Activated CD4-positive, alpha-beta T cell treated with anti-CD3 and anti-CD28 coated beads for 48 hours (primary cell): Measurements from ENCODE around the gene SLC12A9.
"Not testable (repeated sequence)": the region's sequence is repeated elsewhere in the genome, so short reads cannot be mapped to it uniquely, and the experiment has no call there.

Experiments used
- DNase-seq: peaks from one replicate; pipeline ENCODE4 v3.0.0-alpha.2; 2020

Gene SLC12A9, protein sequence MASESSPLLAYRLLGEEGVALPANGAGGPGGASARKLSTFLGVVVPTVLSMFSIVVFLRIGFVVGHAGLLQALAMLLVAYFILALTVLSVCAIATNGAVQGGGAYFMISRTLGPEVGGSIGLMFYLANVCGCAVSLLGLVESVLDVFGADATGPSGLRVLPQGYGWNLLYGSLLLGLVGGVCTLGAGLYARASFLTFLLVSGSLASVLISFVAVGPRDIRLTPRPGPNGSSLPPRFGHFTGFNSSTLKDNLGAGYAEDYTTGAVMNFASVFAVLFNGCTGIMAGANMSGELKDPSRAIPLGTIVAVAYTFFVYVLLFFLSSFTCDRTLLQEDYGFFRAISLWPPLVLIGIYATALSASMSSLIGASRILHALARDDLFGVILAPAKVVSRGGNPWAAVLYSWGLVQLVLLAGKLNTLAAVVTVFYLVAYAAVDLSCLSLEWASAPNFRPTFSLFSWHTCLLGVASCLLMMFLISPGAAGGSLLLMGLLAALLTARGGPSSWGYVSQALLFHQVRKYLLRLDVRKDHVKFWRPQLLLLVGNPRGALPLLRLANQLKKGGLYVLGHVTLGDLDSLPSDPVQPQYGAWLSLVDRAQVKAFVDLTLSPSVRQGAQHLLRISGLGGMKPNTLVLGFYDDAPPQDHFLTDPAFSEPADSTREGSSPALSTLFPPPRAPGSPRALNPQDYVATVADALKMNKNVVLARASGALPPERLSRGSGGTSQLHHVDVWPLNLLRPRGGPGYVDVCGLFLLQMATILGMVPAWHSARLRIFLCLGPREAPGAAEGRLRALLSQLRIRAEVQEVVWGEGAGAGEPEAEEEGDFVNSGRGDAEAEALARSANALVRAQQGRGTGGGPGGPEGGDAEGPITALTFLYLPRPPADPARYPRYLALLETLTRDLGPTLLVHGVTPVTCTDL

DNA sequence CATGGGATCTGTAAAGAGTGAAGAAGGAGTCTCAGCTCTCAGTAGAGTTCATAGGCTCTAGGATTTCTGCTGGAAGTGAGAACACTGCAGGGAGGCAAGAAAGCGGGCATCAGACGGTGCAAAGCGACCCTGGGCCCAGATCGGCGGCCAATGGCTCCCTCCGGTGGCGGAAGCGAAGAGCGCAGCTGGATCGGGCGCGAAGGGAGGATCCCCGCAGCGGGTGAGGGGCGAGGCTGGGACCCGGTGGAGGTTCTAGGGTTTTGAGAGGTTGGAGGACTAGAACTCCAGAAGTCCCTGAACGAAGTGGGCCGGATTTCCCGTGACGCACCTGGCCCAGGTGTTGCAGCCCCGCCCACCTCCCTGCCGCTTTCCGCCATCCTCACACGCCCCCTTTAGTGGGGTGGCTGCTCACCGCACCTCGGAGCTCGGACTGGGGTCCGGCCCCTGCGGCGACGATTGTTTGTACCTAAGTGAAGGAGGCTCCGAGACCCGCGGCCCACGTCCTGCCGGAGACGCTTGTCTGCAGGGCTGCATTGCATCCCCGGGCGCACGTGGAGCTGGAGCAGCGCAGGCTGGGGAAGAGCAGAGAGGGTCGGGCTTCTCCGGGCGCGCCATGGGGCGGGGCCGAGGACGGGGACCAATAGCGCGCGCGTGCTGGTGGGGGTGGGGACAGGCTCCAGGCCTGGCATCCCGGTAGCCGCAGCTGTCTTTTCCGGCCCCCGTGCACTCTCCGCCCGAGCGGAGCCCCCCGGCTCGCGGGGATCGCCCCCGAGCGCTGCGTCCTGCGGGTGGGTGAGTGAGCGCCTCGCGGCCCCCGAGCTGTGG, at the start of gene SLC12A9:
Gene SLC12A9 (plus strand): TSS at position 666 of the 825 bp plus-strand sequence. CDS start 1,485 bp downstream, outside the sequence.
- peak; percentile 91 for DNase-seq

DNA sequence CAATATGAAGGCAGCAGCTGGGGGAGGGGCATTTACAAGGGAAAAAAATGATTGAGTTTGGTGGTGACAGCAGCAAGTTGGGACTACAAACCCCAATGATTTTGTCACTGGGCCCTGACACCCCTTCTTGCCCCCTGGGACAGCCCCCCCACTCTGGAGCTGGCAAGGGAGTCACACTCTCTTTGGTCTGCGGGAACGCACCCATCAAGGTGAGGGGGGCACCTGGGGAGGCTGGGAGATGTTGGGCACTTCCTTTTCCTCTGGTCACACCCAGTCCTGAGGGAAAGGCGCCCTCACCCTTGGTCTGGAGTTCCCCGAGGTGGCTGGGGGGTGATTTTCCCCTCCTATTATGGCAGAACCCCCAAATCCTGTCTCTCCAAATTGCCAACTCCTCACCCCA, 49.6 kb upstream of the SLC12A9 start:
- no peak for DNase-seq

DNA sequence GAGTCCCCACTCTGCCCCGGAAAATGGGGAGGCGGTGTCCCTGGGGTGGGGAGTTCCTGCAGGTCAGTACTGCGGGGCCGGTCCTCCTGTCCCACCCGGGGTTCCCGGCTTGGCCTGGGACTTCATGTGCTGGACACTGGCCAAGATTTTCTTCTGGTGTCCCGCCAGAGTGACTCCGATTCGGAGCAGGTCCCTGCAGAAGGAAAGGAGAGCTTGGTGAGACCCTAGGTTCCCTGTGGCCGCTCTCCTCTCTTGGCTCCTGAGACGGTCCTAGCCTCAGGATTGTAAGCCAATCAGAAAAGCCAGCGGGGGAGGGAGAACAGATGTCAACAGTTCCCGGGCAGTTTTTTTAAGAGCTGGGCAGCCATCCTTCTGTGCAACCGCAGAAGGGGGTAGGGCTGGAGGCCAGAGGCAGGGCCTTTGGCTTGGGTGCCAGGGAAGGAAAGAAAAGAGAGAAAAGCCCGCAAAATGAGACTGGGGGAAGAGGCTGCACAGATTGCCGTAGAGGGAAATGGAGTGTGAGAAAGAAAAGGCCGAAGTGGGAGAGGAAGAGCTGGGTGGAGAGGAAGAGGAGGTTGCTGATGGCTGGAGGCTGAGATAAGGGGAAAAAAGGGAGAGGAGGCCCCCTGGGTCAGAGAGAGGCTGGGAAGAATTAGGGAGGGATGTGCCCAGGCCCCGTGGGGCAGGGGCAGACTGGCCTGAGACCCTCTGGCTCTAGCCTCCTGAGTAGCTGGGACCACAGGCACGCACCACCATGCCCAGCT, 48.9 kb upstream of the SLC12A9 start:
- peak; percentile 65 for DNase-seq

DNA sequence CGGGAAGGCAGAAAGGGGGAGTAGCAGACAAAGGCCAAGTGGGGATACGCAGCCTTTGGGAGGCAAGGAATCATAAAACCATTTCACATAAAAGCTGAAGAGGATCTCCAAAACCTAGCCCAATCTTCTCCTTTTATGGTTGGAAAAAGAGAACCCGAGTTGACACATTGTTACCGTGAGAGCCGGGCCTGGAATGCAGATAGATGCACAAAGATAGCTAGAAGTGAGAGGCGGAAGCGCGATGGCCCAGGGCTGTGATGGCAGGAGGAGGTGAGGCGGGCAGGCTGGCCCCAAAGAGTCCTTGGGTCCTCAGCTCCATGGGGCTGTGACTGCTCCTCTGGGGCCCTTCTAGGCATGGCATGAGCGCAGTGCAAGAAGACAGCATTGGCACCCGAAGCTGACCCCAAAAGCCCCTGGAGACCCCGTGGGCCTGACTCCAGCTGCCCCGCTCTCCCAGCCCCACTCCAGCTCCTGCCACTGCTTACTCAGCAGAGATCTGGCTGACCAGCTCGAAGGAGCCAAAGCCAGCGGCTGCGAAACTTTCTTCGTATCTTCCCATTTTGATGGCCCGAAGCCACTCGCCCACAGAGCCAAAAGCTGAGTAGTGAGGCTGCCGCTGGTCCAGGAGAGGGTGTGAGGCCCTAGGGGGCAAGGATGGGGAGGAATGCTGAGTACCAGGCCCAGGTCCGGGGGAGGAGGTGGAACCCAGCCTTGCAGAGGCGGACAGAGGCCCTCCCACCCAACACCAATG, 47.7 kb upstream of the SLC12A9 start:
- no peak for DNase-seq

DNA sequence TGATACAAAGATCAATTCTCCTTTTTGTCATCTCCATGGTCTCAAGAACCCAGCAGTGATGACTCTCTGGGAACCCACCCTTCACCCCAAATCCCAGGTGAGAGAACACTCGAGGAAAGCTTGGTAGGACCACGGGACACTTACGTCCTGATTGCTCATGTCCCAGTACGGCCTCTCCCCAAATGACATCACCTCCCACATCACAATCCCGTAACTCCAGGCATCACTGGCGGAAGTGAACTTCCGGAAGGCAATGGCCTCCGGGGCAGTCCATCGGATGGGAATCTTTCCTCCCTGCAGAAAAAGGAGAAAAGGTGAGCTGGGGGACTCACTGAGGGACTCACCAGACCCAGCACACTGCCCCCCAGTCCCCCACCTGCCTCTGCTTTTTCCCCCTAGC, 46.2 kb upstream of the SLC12A9 start:
- no peak for DNase-seq

DNA sequence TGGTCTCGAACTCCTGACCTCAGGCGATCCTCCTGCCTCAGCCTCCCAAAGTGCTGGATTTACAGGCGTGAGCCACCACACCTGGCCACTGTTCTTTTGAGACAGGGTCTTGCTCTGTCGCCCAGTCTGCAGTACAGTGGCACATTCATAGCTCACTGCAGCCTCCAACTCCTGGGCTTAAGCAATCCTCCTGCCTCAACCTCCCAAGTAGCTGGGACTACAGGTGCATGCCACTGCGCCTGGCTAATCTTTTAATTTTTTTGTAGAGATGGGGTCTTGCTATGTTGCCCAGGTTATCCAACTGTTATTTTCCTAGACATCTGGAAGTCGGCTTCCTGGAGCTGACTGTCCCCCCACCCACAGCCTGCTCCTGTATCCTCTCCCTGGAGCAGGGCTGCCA, 45.6 kb upstream of the SLC12A9 start:
- DNase-seq: not testable (repeated sequence)

DNA sequence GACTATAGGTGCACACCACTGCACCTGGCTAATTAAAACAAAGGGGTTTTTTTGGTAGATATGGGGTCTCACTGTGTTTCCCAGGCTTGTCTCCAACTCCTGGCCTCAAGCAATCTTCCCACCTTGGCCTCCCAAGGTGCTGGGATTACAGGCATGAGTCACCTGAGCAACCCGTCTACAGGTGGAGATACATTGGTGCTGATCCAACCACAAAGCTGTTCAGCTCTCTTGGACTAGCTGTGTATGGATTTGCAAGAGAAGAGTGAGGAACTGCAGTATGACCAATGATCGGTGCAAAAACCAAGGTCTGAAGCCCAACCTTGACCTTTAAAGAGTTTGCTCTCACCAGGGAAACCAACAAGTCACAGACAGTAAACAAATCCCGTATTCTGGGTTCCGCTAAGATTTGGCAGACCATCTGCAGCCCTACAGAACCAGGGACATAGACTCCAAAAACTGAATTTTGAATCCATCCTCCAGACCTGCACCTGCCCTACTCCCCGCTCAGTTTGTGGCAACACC, 44.1 kb upstream of the SLC12A9 start:
- no peak for DNase-seq

DNA sequence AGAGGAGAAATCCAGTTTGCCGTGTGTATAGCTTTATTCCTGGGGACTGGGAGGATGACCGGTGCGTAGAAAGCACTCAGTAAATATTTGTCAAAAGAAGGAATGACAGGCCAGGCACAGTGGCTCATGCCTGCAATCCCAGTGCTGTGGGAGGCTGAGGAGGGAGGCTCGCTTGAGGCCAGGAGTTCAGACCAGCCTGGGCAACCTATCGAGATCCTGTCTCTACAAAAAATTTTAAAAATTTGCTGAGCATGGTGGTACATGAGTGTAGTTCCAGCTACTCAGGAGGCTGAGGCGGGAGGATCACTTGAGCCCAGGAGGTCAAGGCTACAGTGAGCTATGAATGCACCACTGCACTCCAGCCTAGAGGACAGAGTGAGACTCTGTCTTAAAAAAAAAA, 41.0 kb upstream of the SLC12A9 start:
- DNase-seq: no peak

DNA sequence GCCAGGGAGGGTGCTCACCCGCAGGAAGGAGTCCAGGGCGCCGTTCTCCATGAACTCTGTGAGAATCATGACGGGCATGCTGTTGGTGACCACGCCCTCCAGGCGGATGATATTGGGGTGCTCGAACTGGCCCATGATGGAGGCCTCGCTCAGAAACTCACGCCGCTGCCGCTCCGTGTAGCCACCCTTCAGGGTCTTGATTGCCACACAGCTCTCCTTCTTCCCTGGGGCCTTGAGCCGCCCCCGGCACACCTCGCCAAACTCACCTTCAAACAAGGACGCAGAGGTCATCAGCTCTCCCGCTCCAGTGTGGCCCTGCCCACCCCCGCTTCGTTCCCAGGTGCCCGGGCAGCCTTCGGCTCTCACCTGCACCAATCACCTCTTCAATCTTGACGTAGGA, 39.8 kb upstream of the SLC12A9 start:
- no peak for DNase-seq

DNA sequence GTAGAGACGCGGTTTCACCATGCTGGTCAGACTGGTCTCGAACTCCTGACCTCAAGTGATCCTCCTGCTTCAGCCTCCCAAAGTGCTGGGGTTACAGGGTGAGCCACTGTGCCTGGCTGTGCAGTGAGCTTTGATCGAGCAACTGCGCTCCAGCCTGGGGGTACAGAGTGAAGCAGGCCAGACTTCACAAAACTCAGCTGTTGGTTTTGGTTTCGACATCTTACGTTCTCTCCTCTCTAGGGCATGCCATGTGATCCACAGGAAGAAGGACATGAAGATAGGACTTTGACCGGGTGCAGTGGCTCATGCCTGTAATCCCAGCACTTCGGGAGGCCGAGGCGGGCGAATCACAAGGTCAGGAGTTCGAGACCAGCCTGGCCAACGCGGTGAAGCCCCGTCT, 36.0 kb upstream of the SLC12A9 start:
- DNase-seq: not testable (repeated sequence)

DNA sequence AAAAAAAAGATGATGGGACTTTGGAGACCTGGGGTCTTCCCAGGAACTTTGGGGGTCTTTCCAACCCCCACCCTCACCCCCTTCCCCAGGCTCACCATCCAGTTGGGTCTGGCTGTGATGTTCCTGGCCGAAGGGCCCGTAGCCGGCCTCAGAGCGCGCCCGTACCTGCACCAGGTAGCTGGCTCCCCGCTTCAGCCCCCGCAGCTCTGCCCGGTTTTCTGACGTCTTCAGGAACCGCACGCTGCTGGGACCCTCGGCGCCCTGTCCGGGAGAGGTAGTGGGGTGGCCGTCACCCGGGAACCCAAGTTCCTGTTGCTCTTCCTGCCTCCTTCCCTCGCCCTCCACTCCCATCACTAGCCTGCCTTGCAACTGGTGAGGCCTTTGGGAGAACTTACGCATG, 35.4 kb upstream of the SLC12A9 start:
- DNase-seq: no peak

DNA sequence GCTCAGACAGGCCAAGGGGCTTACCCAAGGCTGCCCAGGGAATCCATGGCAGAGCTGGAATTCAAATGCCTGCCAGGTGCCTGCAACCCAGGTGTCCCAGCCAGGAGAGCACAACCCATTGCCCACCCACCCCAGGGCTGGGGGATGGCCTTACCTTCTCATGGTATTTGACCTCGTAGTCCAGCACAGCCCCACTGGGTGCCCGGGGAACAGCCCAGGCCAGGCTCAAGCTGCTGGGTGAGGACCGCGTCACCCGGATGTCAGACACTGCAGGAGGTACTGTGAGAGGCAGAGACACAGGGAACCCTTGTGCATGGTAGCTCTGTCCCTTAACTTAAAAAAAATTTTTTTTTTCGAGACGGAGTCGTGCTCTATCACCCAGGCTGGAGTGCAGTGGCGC, 34.1 kb upstream of the SLC12A9 start:
- no peak for DNase-seq

DNA sequence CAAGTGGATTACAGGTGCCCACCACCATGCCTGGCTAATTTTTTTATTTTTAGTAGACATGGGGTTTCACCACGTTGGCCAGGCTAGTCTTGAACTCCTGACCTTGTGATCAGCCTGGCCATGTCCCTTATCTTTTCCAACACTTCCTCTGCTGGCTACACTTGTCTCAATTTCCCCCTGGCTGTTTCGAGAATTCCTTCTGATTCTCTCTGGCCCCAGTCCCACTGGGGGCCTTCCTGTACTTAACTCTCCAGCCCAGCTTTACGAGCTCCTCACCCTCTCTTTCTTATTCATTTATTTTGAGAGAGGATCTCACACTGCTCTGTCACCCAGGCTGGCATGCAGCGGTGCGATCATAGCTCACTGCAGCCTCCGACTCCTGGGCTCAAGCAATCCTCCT, 33.7 kb upstream of the SLC12A9 start:
- DNase-seq: no peak

DNA sequence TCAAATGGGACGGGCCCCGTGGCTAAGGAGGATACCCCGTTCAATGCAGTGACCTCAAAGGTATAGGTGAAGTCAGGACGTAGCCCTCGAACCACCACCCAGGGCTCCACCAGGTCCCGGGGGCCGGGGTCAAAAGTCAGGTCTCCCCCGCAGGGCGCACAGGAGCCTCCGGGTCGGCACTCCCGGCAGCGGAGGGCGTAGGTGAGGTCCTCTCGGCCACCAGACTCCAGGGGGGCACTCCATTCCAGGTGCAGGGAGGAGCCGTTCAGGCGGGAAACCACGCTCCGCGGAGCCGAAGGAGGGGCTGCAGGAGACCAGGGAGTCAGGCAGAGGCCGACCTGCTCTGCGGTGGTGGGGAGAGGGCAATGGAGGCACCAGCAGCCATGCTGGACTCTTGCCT, 32.9 kb upstream of the SLC12A9 start:
- no peak for DNase-seq

DNA sequence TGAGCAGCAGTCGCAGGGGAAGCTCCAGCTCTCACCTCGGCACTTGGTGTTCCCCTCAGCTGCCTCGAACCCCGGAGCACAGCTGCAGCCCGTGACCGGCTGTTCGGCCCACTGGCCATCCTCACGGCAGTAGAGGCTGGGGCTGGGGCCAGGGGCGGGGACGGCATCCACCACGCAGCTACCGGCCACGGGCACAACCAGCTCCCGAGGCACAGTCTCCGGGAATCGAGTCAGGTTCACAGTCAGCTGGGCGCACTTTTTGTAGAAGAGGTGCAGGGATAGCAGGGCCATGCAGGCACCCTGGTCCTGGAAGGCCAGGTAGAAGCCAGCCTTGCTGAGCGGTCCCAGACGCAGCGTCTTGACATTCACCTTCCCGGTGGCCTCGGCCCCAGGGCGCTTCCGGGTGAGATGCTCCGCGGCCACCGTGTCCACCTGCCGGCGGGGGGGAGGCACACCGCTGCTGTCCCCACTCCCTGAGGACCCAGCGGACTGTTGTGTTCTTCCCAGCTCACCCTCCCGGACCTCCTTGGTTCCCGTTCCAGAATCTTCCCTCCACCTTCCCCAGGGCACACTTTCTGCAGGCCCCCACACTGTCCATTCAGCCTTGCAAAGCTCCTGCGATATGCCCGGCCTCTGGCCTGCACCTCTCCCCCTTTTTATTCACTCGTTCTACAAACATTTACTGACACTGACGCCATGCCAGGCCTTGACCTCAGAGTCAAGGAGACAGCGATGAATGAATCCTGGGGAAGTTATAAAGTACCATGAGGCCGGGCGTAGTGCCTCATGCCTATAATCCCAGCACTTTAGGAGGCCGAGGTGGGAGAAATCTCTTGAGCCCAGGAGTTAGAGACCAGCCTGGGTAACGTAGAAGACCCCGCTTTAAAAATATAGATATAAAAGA, 30.0 kb upstream of the SLC12A9 start:
- no peak for DNase-seq

DNA sequence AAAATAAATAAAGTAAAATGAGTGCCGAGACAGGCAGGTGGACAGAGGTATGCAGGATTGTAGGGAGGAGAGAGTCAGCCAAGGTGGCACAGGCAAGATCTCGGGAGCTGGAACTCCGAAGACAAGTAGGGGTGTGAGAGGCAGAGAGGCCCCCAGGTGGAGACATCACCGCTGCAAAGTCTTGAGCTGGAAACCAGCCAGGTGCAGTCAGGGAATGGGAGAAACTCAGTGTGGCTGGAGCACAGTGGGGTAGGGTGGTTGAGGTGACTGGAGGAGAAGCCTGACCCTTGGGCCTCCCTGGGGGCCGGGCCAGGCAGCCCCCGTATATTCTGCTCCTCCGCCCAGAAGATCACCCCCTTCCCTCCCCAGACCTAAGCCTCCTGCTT, 29.4 kb upstream of the SLC12A9 start:
- no peak for DNase-seq

DNA sequence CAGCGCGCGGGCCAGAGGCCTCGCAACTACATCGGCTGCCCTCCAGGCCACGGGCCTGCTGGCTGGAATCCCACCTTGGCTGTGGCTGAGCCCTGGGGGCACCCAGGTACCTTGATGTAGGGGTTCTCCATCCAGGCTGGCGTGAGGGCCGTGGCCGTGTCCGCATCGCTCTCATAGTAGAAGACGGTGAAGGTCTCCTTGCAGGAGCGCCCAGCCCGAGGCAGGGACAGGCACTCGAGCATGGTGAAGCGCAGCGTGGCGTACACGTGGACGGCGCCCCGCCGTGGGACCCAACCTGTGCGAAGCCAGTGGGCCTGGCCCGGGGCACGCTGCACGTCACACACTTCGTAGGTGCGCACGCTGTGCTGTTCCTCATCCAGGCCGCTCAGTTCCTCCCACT, 29.0 kb upstream of the SLC12A9 start:
- no peak for DNase-seq

DNA sequence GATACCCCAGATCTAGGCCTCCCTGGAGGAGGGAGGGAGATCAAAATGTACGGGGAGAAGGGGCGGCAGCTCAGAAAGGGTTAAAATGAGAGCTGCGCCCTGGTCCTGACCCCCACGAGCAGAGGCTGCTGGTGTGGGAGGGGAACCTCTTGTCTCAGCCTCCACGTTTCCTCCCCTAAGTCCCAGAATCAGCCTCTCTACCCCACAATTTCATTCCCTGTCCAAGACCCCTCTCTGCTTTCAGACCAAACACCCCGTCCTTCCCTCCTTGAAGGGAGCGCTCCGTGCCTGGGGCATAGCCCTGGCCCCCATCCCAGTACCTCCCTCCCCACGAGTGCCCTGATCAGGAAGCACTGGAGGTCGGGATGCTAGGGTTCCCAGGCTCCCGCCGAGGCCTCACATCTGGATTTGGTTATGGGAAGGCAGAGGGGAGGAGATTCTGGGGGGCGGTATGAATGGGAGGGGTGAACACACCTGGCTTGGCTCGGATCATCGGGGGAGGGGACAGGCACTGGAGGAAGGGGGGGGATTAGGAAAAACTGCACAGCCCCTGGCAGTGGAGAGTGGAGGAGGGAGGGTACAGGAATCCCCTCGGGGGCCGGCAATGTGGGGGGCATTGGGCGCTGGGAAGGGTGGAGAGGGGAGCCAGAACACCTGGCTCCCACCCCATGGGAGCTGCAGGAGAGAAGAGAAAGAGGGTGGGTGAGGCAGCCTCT, 27.9 kb upstream of the SLC12A9 start:
- no peak for DNase-seq

DNA sequence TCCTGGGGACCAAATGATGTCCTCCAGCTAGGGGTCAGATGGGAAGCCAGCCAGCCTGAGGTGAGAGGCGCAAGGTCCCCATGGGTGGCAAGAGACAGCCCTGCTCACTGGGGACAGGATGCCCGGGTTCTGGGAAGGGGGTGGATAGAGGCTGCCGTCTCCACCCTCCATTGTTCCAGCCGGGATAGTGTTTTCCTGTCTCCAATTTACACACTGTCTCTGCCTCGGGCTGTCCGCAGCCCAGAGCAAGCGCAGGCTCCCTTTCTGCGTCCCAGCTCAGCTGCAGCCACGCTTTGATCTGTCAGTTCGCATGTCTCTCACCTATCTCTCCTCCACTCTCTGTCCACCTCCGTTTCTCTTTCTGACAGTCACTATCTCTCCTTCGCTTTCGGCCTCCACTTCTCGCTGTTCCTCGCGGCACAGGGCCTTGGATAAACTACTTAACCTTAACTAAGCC, 27.3 kb upstream of the SLC12A9 start:
- no peak for DNase-seq
